Measurements from ENCODE around the gene AGAP1. TPM values are rescaled to one million over a fixed set of nuclear protein-coding genes. Genes with fewer than 3 reads are reported as not detected.

AGAP1 gene
- polyA plus RNA-seq, 4 donors: 9.8 to 19.2 (median 15.5) TPM

DNA sequence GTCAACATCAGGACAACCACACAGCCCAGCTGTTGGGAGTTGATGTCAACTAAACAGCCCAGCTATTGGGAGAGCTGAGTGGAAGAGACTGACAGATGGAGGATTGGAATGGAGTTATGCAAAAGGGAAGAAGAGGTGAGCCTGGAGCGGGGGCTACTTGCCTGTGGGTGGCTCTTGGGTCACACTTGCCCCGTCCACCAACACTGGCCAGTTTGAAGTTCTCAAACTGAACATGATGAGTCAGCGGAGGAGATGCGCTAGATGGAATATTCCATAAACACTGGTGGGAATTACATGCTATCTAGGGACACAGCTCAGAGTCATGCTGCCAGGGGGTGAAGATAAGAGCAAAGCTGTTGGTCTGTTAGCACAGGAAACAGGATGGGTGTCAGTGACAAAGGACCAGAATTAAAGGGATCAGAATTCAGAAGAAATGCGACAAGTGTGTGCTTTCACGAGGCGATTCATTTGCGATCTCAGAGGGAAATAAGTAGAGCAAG, 33.2 kb upstream of the AGAP1 start:
- WGBS, 3 donors: 82 to 87% (median 86%) methylated on average over 8 of the region's 8 CpGs
- no peak for FAIRE-seq
- no peaks in the 10 kb centered on the region for H3K9me3 ChIP-seq (ENCODE audit: control insufficient read depth in 2 of 2, insufficient read depth in 1 of 2, low read depth in 1 of 2, low read length in 1 of 2)
- no peaks in the 10 kb centered on the region for H3K36me3 ChIP-seq (ENCODE audit: control insufficient read depth in 3 of 3, insufficient read depth in 2 of 3, low read depth in 1 of 3, low read length in 3 of 3)
- peaks cover 0 to 8% (median 3%) of the 10 kb centered on the region in 3 donors for H3K27me3 ChIP-seq (ENCODE audit: control insufficient read depth in 3 of 3, insufficient read depth in 3 of 3, low read length in 3 of 3)
- DNase-seq: no peak
- H3K4me1 ChIP-seq (ENCODE audit: control insufficient read depth in 3 of 3, insufficient read depth in 2 of 3, low read depth in 1 of 3, low read length in 2 of 3): no peaks in the 10 kb centered on the region
- no peak overlapping the region for H3K4me3 ChIP-seq (ENCODE audit: low read depth in 1 of 3, low read length in 3 of 3)
- H3K27ac ChIP-seq (ENCODE audit: low read depth in 1 of 3, low read length in 2 of 3): no peak overlapping the region

DNA sequence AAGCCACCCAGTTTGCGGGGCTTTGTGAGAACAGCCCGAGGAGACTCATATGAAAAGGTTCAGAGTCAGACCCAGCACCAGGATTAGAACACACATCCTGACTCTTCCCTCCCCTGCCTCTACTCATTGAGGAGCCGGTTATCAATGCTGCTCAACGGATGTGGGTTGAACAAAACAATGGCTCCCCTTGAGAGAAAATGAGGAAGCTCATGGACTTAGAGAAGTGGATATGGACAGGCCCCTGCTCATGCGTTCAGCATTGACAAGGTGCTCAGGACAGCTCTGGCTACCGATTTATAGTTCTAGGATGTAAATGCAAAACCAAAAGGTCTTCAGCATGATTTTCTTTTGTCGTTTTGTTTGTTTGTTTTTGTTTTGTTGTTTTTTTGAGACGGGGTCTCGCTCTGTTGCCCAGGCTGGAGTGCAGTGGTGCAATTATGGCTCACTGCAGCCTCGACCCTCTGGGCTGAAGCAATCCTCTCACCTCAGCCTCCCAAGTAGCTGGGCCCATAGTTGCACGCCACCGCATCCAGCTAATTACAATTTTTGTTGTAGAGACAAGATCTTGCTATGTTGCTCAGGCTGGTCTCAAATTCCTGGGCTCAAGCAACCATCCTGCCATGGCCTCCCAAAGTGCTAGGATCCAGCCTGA, 32.0 kb upstream of the AGAP1 start:
- Histone ChIP-seq H3K27ac (ENCODE audit: low read depth in 1 of 3, low read length in 2 of 3) (no peak overlapping the region), H3K4me1 (ENCODE audit: control insufficient read depth in 3 of 3, insufficient read depth in 2 of 3, low read depth in 1 of 3, low read length in 2 of 3) (no peaks in the 10 kb centered on the region), H3K27me3 (ENCODE audit: control insufficient read depth in 3 of 3, insufficient read depth in 3 of 3, low read length in 3 of 3) (peaks cover 0 to 8% (median 3%) of the 10 kb centered on the region in 3 donors), H3K36me3 (ENCODE audit: control insufficient read depth in 3 of 3, insufficient read depth in 2 of 3, low read depth in 1 of 3, low read length in 3 of 3) (no peaks in the 10 kb centered on the region), H3K9me3 (ENCODE audit: control insufficient read depth in 2 of 2, insufficient read depth in 1 of 2, low read depth in 1 of 2, low read length in 1 of 2) (no peaks in the 10 kb centered on the region), H3K4me3 (ENCODE audit: low read depth in 1 of 3, low read length in 3 of 3) (no peak overlapping the region)
- DNase-seq (no peak), FAIRE-seq (no peak)
- 84 to 92% (median 85%) methylated on average over 12 of the region's 12 CpGs for WGBS, 3 donors

DNA sequence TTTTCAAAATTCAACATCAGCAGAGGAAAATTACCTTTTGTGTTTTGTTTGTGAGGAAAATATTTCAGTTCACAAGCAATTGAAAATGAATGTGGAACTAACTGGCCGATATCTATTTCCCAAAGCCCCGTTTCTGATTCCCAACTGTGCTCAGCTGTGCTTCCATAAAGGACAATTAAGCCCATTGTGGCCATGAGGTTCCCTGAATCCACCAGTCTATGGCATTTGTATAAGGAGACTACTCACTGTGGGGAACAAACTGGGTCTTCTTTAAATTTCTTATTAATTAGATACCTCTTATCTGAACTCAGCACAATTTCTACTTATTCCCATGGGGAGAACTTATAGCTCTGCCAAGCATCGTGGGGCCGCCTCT, 31.4 kb upstream of the AGAP1 start:
- Histone ChIP-seq H3K9me3 (ENCODE audit: control insufficient read depth in 2 of 2, insufficient read depth in 1 of 2, low read depth in 1 of 2, low read length in 1 of 2) (no peaks in the 10 kb centered on the region), H3K4me3 (ENCODE audit: low read depth in 1 of 3, low read length in 3 of 3) (no peak overlapping the region), H3K36me3 (ENCODE audit: control insufficient read depth in 3 of 3, insufficient read depth in 2 of 3, low read depth in 1 of 3, low read length in 3 of 3) (no peaks in the 10 kb centered on the region), H3K27me3 (ENCODE audit: control insufficient read depth in 3 of 3, insufficient read depth in 3 of 3, low read length in 3 of 3) (peaks cover 0 to 8% (median 3%) of the 10 kb centered on the region in 3 donors), H3K27ac (ENCODE audit: low read depth in 1 of 3, low read length in 2 of 3) (no peak overlapping the region), H3K4me1 (ENCODE audit: control insufficient read depth in 3 of 3, insufficient read depth in 2 of 3, low read depth in 1 of 3, low read length in 2 of 3) (no peaks in the 10 kb centered on the region)
- DNase-seq (no peak), FAIRE-seq (no peak)
- 86 to 90% (median 89%) methylated on average over 4 of the region's 4 CpGs for WGBS, 3 donors

DNA sequence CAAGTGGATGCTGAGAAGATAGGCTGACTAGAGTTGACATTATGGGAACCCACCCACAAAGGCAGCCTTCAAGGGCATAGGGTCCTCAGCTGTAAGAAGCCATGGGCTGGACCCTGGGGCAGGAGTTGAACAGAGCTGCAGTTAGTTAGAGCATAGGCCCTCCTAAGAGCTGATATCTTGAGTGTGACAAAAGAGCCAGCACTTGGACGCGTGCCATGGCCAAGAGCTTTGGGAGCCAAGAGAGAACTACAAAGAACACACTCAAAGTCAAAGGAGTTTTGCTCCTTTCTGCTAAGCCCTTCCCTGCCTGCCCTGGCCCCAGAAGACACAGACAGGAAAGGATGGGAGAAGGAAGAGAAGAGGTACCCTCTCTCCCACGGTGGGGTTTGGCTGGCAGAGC, 29.9 kb upstream of the AGAP1 start:
- Histone ChIP-seq H3K27me3 (ENCODE audit: control insufficient read depth in 3 of 3, insufficient read depth in 3 of 3, low read length in 3 of 3) (peaks cover 0 to 8% (median 3%) of the 10 kb centered on the region in 3 donors), H3K27ac (ENCODE audit: low read depth in 1 of 3, low read length in 2 of 3) (no peak overlapping the region), H3K9me3 (ENCODE audit: control insufficient read depth in 2 of 2, insufficient read depth in 1 of 2, low read depth in 1 of 2, low read length in 1 of 2) (no peaks in the 10 kb centered on the region), H3K4me3 (ENCODE audit: low read depth in 1 of 3, low read length in 3 of 3) (no peak overlapping the region), H3K36me3 (ENCODE audit: control insufficient read depth in 3 of 3, insufficient read depth in 2 of 3, low read depth in 1 of 3, low read length in 3 of 3) (no peaks in the 10 kb centered on the region), H3K4me1 (ENCODE audit: control insufficient read depth in 3 of 3, insufficient read depth in 2 of 3, low read depth in 1 of 3, low read length in 2 of 3) (no peaks in the 10 kb centered on the region)
- 46 to 81% (median 55%) methylated on average over 3 of the region's 3 CpGs for WGBS, 3 donors
- no peak for DNase-seq
- no peak for FAIRE-seq

DNA sequence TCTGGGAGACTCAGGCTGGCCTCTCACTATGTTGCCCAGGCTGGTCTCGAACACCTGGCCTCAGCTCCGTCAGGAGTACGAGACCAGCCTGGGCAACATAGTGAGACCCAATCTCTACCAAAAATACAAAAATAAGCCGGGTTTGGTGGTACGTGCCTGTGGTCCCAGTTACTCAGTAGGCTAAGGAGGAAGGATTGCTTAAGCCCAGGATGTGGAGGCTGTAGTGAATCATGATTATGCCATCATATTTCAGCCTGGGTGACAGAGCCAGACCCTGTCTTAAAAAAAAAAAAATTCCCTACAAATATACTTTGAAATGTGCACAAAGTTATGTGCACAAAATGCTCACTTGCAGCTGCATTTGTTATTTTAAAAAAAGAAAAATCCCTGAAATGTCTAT, 26.3 kb upstream of the AGAP1 start:
- Histone ChIP-seq H3K27me3 (ENCODE audit: control insufficient read depth in 3 of 3, insufficient read depth in 3 of 3, low read length in 3 of 3) (peaks cover 0 to 8% (median 2%) of the 10 kb centered on the region in 3 donors), H3K4me3 (ENCODE audit: low read depth in 1 of 3, low read length in 3 of 3) (no peak overlapping the region), H3K27ac (ENCODE audit: low read depth in 1 of 3, low read length in 2 of 3) (no peak overlapping the region), H3K9me3 (ENCODE audit: control insufficient read depth in 2 of 2, insufficient read depth in 1 of 2, low read depth in 1 of 2, low read length in 1 of 2) (no peaks in the 10 kb centered on the region), H3K4me1 (ENCODE audit: control insufficient read depth in 3 of 3, insufficient read depth in 2 of 3, low read depth in 1 of 3, low read length in 2 of 3) (no peaks in the 10 kb centered on the region), H3K36me3 (ENCODE audit: control insufficient read depth in 3 of 3, insufficient read depth in 2 of 3, low read depth in 1 of 3, low read length in 3 of 3) (no peaks in the 10 kb centered on the region)
- 81 to 95% (median 89%) methylated on average over 5 of the region's 5 CpGs for WGBS, 3 donors
- FAIRE-seq (no peak), DNase-seq (no peak)

DNA sequence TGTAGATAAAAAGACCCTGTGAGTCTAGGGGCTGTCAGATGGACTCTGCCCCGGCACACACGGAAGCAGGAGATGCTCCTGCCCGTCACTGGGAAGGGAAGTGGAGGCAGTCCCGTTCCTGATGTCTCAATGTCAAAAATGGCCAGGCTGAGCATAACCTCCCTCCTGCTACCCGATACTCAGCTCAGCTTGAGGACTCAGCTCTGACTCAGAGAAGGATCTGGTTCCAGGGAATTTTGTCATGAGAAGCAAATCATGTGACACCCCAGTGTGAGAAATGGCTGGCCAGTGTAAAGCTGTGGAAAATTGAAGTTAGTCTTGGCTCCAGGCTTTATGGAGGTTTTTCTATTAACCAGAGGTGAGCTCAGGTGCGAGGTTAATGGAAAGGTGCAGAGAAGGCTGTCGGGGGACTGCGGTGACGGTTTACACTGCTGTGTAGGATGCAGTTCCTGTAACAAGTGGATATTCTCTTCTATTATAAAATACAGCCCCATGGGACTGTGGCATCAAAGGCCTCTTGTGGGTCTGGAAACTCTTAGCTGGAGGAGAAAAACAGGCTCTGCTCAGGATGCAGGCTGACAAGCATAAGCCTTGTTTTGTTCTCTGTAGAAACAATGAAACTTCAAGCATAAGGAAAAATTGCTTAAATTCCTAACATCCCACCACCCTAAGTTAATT, 24.7 kb upstream of the AGAP1 start:
- Histone ChIP-seq H3K27ac (ENCODE audit: low read depth in 1 of 3, low read length in 2 of 3) (peak overlapping the region in 1 of 3 donors; percentile 62), H3K9me3 (ENCODE audit: control insufficient read depth in 2 of 2, insufficient read depth in 1 of 2, low read depth in 1 of 2, low read length in 1 of 2) (no peaks in the 10 kb centered on the region), H3K4me3 (ENCODE audit: low read depth in 1 of 3, low read length in 3 of 3) (no peak overlapping the region), H3K36me3 (ENCODE audit: control insufficient read depth in 3 of 3, insufficient read depth in 2 of 3, low read depth in 1 of 3, low read length in 3 of 3) (no peaks in the 10 kb centered on the region), H3K27me3 (ENCODE audit: control insufficient read depth in 3 of 3, insufficient read depth in 3 of 3, low read length in 3 of 3) (peaks cover 0 to 1% (median 0%) of the 10 kb centered on the region in 3 donors), H3K4me1 (ENCODE audit: control insufficient read depth in 3 of 3, insufficient read depth in 2 of 3, low read depth in 1 of 3, low read length in 2 of 3) (no peaks in the 10 kb centered on the region)
- DNase-seq (peak in 1 of 2 donors; percentile 67), FAIRE-seq (no peak)
- WGBS, 3 donors: 33 to 39% (median 36%) methylated on average over 9 of the region's 9 CpGs

DNA sequence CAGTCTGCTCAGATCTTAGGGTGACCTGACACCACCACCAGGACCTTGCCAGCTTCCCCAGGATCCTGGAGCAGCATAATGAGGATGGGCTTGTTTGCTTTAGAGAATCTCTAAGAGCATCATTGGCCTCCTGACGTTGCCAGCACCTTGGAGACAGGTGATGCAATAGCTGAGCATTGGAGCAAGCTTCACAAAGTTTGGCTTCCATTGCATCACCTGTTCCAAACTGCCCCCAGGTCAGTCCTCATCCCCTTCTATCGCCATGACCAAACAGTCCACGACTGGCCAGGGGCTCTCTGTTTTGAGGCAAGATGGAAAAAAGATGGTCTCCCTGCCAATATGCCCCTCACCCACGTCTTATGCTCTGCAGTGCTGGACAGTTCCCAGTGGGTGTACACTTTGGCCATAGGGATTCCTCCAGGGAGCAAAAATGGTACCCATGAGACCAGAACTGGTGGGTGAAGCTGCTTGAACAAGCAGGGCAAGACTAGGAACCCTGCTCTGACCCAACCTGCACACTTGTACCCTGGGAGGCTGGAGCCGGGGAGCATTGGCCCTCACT, 22.6 kb upstream of the AGAP1 start:
- 74 to 79% (median 75%) methylated on average over 5 of the region's 5 CpGs for WGBS, 3 donors

DNA sequence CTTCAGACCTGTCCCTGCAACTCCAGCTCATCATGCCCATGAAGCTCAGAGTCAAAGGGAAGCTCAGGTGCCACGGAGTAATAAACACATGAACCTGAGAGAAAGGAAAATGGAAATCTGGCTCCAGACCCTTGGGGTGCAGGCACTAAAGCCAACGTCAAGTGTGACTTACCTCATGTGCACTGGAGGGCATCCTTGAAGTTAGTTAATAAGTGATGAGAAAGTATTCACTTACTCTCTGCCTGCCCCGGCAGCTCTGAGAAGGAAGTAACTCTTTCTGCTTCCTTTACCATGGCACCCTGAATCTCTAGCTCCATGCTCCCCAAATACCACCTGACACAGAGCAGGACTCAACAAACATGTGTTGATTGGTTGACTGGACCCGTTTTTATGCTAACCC, 21.4 kb upstream of the AGAP1 start:
- H3K27ac ChIP-seq (ENCODE audit: low read depth in 1 of 3, low read length in 2 of 3): no peak overlapping the region
- WGBS, 3 donors: 28 to 65% (median 37%) methylated on average over 4 of the region's 4 CpGs
- no peaks in the 10 kb centered on the region for H3K9me3 ChIP-seq (ENCODE audit: control insufficient read depth in 2 of 2, insufficient read depth in 1 of 2, low read depth in 1 of 2, low read length in 1 of 2)
- no peak overlapping the region for H3K4me3 ChIP-seq (ENCODE audit: low read depth in 1 of 3, low read length in 3 of 3)
- H3K27me3 ChIP-seq (ENCODE audit: control insufficient read depth in 3 of 3, insufficient read depth in 3 of 3, low read length in 3 of 3): no peaks in the 10 kb centered on the region
- DNase-seq (peak in 1 of 2 donors; percentile 46), FAIRE-seq (no peak)
- H3K36me3 ChIP-seq (ENCODE audit: control insufficient read depth in 3 of 3, insufficient read depth in 2 of 3, low read depth in 1 of 3, low read length in 3 of 3): no peaks in the 10 kb centered on the region
- H3K4me1 ChIP-seq (ENCODE audit: control insufficient read depth in 3 of 3, insufficient read depth in 2 of 3, low read depth in 1 of 3, low read length in 2 of 3): no peaks in the 10 kb centered on the region

More for the DNA sequence above, 22.6 kb upstream of the AGAP1 start:
- H3K9me3 ChIP-seq (ENCODE audit: control insufficient read depth in 2 of 2, insufficient read depth in 1 of 2, low read depth in 1 of 2, low read length in 1 of 2): no peaks in the 10 kb centered on the region
- H3K36me3 ChIP-seq (ENCODE audit: control insufficient read depth in 3 of 3, insufficient read depth in 2 of 3, low read depth in 1 of 3, low read length in 3 of 3): no peaks in the 10 kb centered on the region
- no peak overlapping the region for H3K4me3 ChIP-seq (ENCODE audit: low read depth in 1 of 3, low read length in 3 of 3)
- H3K27ac ChIP-seq (ENCODE audit: low read depth in 1 of 3, low read length in 2 of 3): no peak overlapping the region
- H3K27me3 ChIP-seq (ENCODE audit: control insufficient read depth in 3 of 3, insufficient read depth in 3 of 3, low read length in 3 of 3): no peaks in the 10 kb centered on the region
- DNase-seq (no peak), FAIRE-seq (no peak)
- H3K4me1 ChIP-seq (ENCODE audit: control insufficient read depth in 3 of 3, insufficient read depth in 2 of 3, low read depth in 1 of 3, low read length in 2 of 3): no peaks in the 10 kb centered on the region
